ENCODE measurements around the gene PRKCH.

DNA sequence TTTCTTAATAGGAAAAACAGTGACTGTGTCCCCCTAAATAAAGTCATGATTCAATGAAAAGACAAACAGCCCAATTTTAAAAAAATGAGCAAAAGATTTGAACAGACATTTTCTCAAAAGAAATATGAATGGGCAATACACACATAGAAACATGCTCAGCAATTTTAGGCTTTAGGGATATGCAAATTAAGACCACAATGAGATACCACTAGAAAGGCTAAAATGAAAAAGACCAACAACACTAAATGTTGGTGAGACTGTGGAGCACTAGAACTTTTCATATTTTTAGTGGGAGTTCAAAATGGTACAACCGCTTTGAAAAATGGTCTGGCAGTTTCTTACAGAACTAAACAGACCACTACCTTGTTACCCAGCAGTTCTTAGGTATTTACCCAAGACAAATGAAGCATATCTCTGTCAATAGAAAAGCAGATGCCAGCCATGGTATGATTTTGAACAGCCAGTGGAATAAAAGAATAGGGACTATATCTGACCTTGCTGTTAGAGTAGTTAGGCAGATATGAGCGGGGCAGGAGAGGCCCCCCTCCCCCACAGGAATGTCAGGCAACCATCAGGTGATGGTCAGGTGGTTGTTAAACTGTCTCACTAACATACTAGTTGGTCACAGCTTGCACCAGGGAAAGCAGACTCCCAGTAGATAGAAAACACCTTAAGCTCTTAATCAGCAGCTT, 108.8 kb downstream of the PRKCH start:
- no peak for TF ChIP-seq CTCF (IDR thresholded peaks at IDR 0.05; ENCODE audit: poor library complexity, severe bottlenecking)
- TF ChIP-seq MXI1 (conservative IDR thresholded peaks at IDR 0.05; ENCODE audit: poor library complexity, severe bottlenecking) = no peak
- TF ChIP-seq EZH2 (IDR thresholded peaks at IDR 0.05; ENCODE audit: borderline replicate concordance, insufficient read depth, low read length, poor library complexity, severe bottlenecking) = no peak
- no peak for TF ChIP-seq REST (IDR thresholded peaks at IDR 0.05; ENCODE audit: borderline replicate concordance)
- TF ChIP-seq TAF1 (IDR thresholded peaks at IDR 0.05; ENCODE audit: low read depth) = no peak
